ENCODE data around the gene SLC9A9.

GRCh38 chr3:143676747-143677146 is 171.5 kb downstream of the SLC9A9 start:
- TF ChIP-seq CTCF (IDR thresholded peaks at IDR 0.05; ENCODE audit: low read depth, low read length), result no peak
- no peak for TF ChIP-seq POLR2A (IDR thresholded peaks at IDR 0.05; ENCODE audit: extremely low read depth, insufficient read length)

All from NB4 (cell line).